SK-N-SH treated with all-trans-retinoic acid at 6 μM for 48 hours (cell line): ENCODE results near the gene LRRC58.

Experiments
- ATAC-seq: fragments of 200-7000 bp; cut with Tn5 transposase; 3 replicates; pipeline ENCODE4 v1.9.1; 2020; ENCODE audit warnings: mild to moderate bottlenecking, moderate library complexity
- ARNTL ChIP-seq: fragments of 450-650 bp; formaldehyde crosslinking; IDR thresholded peaks from 2 replicates; pipeline ENCODE4 v1.5.0; 2020; ENCODE audit warnings: low read depth, mild to moderate bottlenecking, moderate library complexity, borderline replicate concordance
- CSDC2 ChIP-seq: fragments of 250-450 bp; sonication (Bioruptor Pico); IDR thresholded peaks from 2 replicates; pipeline ENCODE4 v1.5.0; 2020; ENCODE audit warnings: mild to moderate bottlenecking, moderate library complexity
- ESRRG ChIP-seq: fragments of 250-450 bp; sonication (Bioruptor Pico); IDR thresholded peaks from 2 replicates; pipeline ENCODE4 v1.6.1; 2021; ENCODE audit warnings: mild to moderate bottlenecking
- OSR1 ChIP-seq: fragments of 250-450 bp; sonication (Bioruptor Pico); IDR thresholded peaks from 2 replicates; pipeline ENCODE4 v1.8.0; 2022; ENCODE audit warnings: moderate library complexity, mild to moderate bottlenecking, inconsistent platforms
- POU6F1 ChIP-seq: fragments of 250-450 bp; sonication (Bioruptor Pico); IDR thresholded peaks from 2 replicates; pipeline ENCODE4 v1.8.0; 2021; ENCODE audit warnings: low read depth, mild to moderate bottlenecking, moderate library complexity, borderline replicate concordance
- PPARA ChIP-seq: fragments of 250-450 bp; sonication (Bioruptor Pico); IDR thresholded peaks from 2 replicates; pipeline ENCODE4 v1.5.0; 2020; ENCODE audit warnings: mild to moderate bottlenecking, borderline replicate concordance
- RARB ChIP-seq: fragments of 250-450 bp; sonication (Bioruptor Pico); IDR thresholded peaks from 2 replicates; pipeline ENCODE4 v1.8.0; 2021; ENCODE audit warnings: mild to moderate bottlenecking, moderate library complexity
- TOX ChIP-seq: fragments of 250-450 bp; sonication (Bioruptor Pico); IDR thresholded peaks from 2 replicates; pipeline ENCODE4 v1.8.0; 2021; ENCODE audit warnings: mild to moderate bottlenecking, moderate library complexity, borderline replicate concordance
- ZC3H10 ChIP-seq: fragments of 250-450 bp; sonication (Bioruptor Pico); IDR thresholded peaks from 2 replicates; pipeline ENCODE4 v1.5.1; 2021; ENCODE audit warnings: mild to moderate bottlenecking, moderate library complexity
- ZFP3 ChIP-seq: fragments of 250-450 bp; sonication (Bioruptor Pico); IDR thresholded peaks from 2 replicates; pipeline ENCODE4 v1.5.0; 2020; ENCODE audit warnings: mild to moderate bottlenecking, moderate library complexity
- ZNF70 ChIP-seq: fragments of 450-650 bp; formaldehyde crosslinking; IDR thresholded peaks from 2 replicates; pipeline ENCODE4 v1.5.0; 2020; ENCODE audit warnings: mild to moderate bottlenecking, moderate library complexity
- ZNF8 ChIP-seq: fragments of 450-650 bp; formaldehyde crosslinking; IDR thresholded peaks from 2 replicates; pipeline ENCODE4 v1.5.0; 2020; ENCODE audit warnings: mild to moderate bottlenecking, moderate library complexity
- TF ChIP-seq, protein P1 (sequence below): fragments of 250-450 bp; sonication (Bioruptor Pico); IDR thresholded peaks from 2 replicates; pipeline ENCODE4 v1.5.0; 2020; ENCODE audit warnings: mild to moderate bottlenecking, moderate library complexity
- TF ChIP-seq, protein P2 (sequence below): fragments of 250-450 bp; sonication (Bioruptor Pico); IDR thresholded peaks from 2 replicates; pipeline ENCODE4 v1.8.0; 2020; ENCODE audit warnings: mild to moderate bottlenecking, moderate library complexity, borderline replicate concordance

Gene LRRC58

DNA sequence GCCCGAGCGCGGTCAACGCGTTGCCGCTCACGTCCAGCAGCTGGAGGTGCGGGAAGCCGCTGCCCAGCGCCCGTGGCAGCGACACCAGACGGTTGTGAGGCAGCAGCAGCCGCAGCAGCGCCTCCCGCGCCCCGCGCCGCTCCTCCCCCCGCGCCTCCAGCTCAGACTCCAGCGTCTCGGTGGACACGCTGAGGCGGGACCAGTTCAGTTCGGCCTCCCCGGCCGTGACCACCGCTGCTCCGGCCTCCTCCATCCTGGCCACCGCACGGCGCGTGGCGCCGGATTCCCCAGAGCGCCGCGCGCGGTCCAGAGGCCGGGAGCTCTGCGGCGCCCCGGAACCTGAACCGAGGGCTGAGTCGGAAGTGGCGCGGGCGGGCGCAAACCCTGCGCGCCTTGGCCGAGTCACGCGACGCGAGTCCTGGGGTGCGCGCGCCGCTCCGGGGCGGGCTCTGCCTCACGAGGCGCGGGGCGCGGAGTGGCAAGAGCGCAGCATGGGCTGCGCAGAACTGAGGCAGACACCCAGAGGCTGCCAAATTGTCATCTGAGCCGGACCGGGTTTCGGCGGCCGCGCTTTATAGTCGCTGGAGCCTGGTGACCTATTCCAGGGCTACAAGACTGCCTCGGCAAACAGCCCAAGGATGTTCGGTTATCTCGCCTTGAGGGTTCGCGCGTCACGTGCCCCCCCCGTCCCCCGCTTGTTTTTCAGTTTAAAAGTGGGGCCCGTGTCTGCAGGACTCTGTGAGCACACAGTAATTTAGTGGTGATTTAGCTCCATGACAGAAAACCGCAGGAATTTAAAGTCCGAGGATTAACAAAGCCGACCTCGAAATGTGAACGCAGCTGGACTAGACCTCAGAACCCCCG is at the start of gene LRRC58:
TSS of gene LRRC58 (minus strand) at position 364 of the 864 bp plus-strand sequence. CDS start at position 253, 111 bp downstream.
- ATAC-seq: peak; percentile 92
- TF ChIP-seq ZFP3 (0 out of 2 replicates have a peak, but pooled peaks have one; percentile 14), RARB (no peak), ZNF70 (CRISPR knock-in tag) (peak; percentile 81)
- TF ChIP-seq, protein P1, sequence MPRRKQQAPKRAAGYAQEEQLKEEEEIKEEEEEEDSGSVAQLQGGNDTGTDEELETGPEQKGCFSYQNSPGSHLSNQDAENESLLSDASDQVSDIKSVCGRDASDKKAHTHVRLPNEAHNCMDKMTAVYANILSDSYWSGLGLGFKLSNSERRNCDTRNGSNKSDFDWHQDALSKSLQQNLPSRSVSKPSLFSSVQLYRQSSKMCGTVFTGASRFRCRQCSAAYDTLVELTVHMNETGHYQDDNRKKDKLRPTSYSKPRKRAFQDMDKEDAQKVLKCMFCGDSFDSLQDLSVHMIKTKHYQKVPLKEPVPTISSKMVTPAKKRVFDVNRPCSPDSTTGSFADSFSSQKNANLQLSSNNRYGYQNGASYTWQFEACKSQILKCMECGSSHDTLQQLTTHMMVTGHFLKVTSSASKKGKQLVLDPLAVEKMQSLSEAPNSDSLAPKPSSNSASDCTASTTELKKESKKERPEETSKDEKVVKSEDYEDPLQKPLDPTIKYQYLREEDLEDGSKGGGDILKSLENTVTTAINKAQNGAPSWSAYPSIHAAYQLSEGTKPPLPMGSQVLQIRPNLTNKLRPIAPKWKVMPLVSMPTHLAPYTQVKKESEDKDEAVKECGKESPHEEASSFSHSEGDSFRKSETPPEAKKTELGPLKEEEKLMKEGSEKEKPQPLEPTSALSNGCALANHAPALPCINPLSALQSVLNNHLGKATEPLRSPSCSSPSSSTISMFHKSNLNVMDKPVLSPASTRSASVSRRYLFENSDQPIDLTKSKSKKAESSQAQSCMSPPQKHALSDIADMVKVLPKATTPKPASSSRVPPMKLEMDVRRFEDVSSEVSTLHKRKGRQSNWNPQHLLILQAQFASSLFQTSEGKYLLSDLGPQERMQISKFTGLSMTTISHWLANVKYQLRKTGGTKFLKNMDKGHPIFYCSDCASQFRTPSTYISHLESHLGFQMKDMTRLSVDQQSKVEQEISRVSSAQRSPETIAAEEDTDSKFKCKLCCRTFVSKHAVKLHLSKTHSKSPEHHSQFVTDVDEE (CRISPR knock-in tag): 0 out of 2 replicates have a peak, but pooled peaks have one; percentile 24
- TF ChIP-seq, protein P2, sequence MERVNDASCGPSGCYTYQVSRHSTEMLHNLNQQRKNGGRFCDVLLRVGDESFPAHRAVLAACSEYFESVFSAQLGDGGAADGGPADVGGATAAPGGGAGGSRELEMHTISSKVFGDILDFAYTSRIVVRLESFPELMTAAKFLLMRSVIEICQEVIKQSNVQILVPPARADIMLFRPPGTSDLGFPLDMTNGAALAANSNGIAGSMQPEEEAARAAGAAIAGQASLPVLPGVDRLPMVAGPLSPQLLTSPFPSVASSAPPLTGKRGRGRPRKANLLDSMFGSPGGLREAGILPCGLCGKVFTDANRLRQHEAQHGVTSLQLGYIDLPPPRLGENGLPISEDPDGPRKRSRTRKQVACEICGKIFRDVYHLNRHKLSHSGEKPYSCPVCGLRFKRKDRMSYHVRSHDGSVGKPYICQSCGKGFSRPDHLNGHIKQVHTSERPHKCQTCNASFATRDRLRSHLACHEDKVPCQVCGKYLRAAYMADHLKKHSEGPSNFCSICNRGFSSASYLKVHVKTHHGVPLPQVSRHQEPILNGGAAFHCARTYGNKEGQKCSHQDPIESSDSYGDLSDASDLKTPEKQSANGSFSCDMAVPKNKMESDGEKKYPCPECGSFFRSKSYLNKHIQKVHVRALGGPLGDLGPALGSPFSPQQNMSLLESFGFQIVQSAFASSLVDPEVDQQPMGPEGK (CRISPR knock-in tag): peak; percentile 37; the same call in 1 of the 2 replicates

- ATAC-seq: no peak
- TF ChIP-seq TOX (CRISPR knock-in tag): no peak
- no peak for TF ChIP-seq ZNF70 (CRISPR knock-in tag)
- TF ChIP-seq ZC3H10 (CRISPR knock-in tag): no peak
- TF ChIP-seq, protein P2 (CRISPR knock-in tag): no peak
- TF ChIP-seq RARB: no peak
- TF ChIP-seq ESRRG (CRISPR knock-in tag): no peak
- no peak for TF ChIP-seq POU6F1
- TF ChIP-seq PPARA: no peak
- no peak for TF ChIP-seq OSR1 (CRISPR knock-in tag)
These were observed 47.3 kb upstream of the LRRC58 start for GRCh38 chr3:120396469-120396868.

DNA sequence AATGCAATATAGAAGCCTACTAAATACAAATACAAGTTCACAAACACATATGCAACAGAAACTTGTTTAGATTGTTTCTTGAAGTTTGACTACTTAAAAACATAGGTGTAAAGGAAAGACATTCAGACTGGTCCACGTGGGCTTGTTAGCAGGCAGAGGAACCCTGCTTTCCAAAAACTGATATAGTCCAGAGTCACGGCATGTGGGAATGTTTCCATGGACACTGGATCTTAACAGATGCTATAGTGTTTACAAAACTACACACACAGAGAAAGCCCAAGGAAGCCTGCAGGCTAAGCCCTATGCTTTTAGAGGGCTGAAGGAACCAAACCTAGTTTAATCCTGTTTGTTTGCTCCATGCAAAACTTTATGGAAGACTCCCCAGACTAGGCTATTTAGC is 45.2 kb upstream of the LRRC58 start:
- no peak for TF ChIP-seq PPARA
- no peak for TF ChIP-seq CSDC2 (CRISPR knock-in tag)
- no peak for TF ChIP-seq POU6F1
- ATAC-seq: no peak

DNA sequence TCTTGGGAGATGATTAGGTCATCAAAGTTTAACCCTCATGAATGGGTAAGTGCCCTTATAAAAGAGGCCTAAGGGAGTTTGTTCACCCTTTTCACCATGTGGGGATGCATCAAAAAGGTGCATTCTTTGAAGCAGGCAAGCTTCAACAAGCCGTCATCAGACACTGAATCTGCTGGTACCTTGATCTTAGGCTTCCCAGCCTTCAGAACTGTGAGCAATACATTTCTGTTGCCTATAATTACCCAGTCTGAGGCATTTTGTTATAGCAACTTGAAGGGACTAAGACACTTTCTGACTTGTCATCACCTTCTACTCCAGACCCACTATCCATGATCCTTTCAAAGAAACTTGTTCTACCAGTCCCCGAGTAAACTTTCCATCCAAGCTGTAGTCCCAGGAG is 44.6 kb upstream of the LRRC58 start:
- no peak for TF ChIP-seq ARNTL
- TF ChIP-seq, protein P2 (CRISPR knock-in tag): 0 out of 2 replicates have a peak, but pooled peaks have one; percentile 7
- no peak for TF ChIP-seq ZNF8 (CRISPR knock-in tag)
- ATAC-seq: no peak
